Skeletal muscle tissue (tissue), 4 donors: ENCODE data around the gene SHKBP1. TPM values are rescaled to one million over a fixed set of nuclear protein-coding genes. Genes with fewer than 3 reads are reported as not detected.
A peak's percentile ranks its signal among the peaks of the same experiment; 100 is the strongest.

Experiments
- H3K27ac ChIP-seq: one replicate; pipeline ENCODE4 v1.7.0; 2013; ENCODE audit warnings: mild to moderate bottlenecking, low read depth, low read length, inconsistent platforms
- H3K27me3 ChIP-seq, 3 donors: one replicate each; pipeline ENCODE4 v1.7.0; 2013; ENCODE audit warnings: low read length in 3 of 3; ENCODE audit not compliant: control insufficient read depth in 3 of 3, insufficient read depth in 3 of 3
- H3K36me3 ChIP-seq, 3 donors: one replicate each; pipeline ENCODE4 v1.7.0; 2013; ENCODE audit warnings: low read length in 3 of 3; ENCODE audit not compliant: control insufficient read depth in 3 of 3, insufficient read depth in 3 of 3
- H3K4me1 ChIP-seq, 3 donors: one replicate each; pipeline ENCODE4 v1.7.0; 2013; ENCODE audit warnings: low read length in 3 of 3, mild to moderate bottlenecking in 3 of 3; ENCODE audit not compliant: control insufficient read depth in 3 of 3, insufficient read depth in 3 of 3
- H3K4me3 ChIP-seq, 3 donors: one replicate each; pipeline ENCODE4 v1.7.0; 2013; ENCODE audit warnings: low read length in 3 of 3
- H3K9ac ChIP-seq, 3 donors: one replicate each; pipeline ENCODE4 v1.7.0; 2013; ENCODE audit warnings: low read length in 3 of 3, mild to moderate bottlenecking in 3 of 3, moderate library complexity in 2 of 3, low read depth in 1 of 3
- H3K9me3 ChIP-seq, 3 donors: one replicate each; pipeline ENCODE4 v1.7.0; 2013; ENCODE audit warnings: low read length in 3 of 3; ENCODE audit not compliant: control insufficient read depth in 3 of 3
- total RNA-seq: library from RNA; depleted of rRNA; stranded (reverse); fragments of >200 nt; gene quantifications from one replicate; pipeline ENCODE4 v1.2.3, GENCODE V29; 2014
- donor health status: Osteomylitis.

Gene SHKBP1
- total RNA-seq, 1 donor from 2014 or later = 6.3 TPM

GRCh38 chr19:40599331-40599901 lies 22.7 kb downstream of the SHKBP1 start:
- H3K27me3 ChIP-seq = peaks cover 22 to 47% (median 45%) of the 10 kb centered on the region in 3 donors
- H3K4me3 ChIP-seq = peak overlapping the region in 2 of 3 donors; percentile 7 to 22
- no peaks in the 10 kb centered on the region for H3K36me3 ChIP-seq
- H3K4me1 ChIP-seq = peaks cover 43 to 48% (median 44%) of the 10 kb centered on the region in 3 donors
- peak overlapping the region in 1 of 3 donors; percentile 50 for H3K9ac ChIP-seq
- peak overlapping the region; percentile 12 for H3K27ac ChIP-seq
- no peaks in the 10 kb centered on the region for H3K9me3 ChIP-seq

GRCh38 chr19:40599902-40600569 lies 23.4 kb downstream of the SHKBP1 start:
- H3K27ac ChIP-seq = peak overlapping the region; percentile 12
- no peaks in the 10 kb centered on the region for H3K9me3 ChIP-seq
- H3K36me3 ChIP-seq = no peaks in the 10 kb centered on the region
- H3K9ac ChIP-seq = peak overlapping the region in 2 of 3 donors; percentile 2 to 50
- H3K4me1 ChIP-seq = peaks cover 49 to 54% (median 50%) of the 10 kb centered on the region in 3 donors
- H3K4me3 ChIP-seq = peak overlapping the region in 2 of 3 donors; percentile 7 to 52
- peaks cover 22 to 45% (median 42%) of the 10 kb centered on the region in 3 donors for H3K27me3 ChIP-seq

- Histone ChIP-seq H3K27me3 (peaks cover 22 to 45% (median 42%) of the 10 kb centered on the region in 3 donors), H3K9me3 (no peaks in the 10 kb centered on the region), H3K9ac (peak overlapping the region in 2 of 3 donors; percentile 2 to 50), H3K36me3 (no peaks in the 10 kb centered on the region), H3K27ac (peak overlapping the region; percentile 12), H3K4me1 (peaks cover 55 to 58% (median 56%) of the 10 kb centered on the region in 3 donors), H3K4me3 (peak overlapping the region in 1 of 3 donors; percentile 52)
Measured at GRCh38 chr19:40600570-40601133, 24.0 kb downstream of the SHKBP1 start.

DNA sequence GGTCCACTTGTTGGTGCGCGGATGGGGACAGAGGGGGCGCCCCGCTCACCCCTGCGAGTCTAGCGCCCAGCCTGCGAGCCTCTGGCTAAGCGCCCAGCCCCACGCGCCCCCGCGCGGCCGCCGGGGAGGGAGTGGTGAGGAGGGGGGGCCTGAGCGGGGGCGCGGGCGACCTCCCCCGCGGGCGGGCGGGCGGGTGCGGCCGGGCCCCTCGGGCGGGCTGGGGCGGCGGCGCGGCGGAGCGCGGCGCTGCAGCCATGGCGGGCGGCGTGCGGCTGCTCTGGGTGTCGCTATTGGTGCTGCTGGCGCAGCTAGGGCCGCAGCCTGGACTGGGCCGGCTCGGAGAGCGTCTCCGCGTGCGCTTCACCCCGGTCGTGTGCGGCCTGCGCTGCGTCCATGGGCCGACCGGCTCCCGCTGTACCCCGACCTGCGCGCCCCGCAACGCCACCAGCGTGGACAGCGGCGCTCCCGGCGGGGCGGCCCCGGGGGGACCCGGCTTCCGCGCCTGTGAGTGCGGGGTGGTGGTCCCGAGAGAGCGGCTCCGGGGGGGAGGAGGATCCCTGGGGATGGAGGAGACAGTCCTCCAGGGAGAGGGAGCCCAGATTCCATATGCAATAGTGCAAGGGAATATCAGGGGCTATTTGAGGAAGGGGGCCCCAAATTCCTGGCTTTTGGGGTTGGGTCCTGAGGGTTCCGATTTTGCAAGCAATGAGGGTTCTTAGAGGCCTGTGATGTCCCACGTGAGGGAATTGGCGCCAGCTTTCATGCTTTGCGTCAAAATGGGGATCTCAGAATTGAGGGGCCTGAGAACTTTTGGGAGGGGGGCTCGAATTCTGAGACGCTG lies 24.7 kb downstream of the SHKBP1 start, which contains the start of gene LTBP4:
LTBP4 (plus strand) TSS at position 236 of the 841 bp plus-strand sequence; CDS start at position 255, 19 bp downstream.
- Histone ChIP-seq H3K9me3 (no peaks in the 10 kb centered on the region), H3K4me3 (peak within 1 kb of the TSS; percentile 62 to 78 (median 70)), H3K4me1 (peaks cover 60 to 65% (median 60%) of the 10 kb centered on the region in 3 donors), H3K27me3 (peaks cover 18 to 42% (median 39%) of the 10 kb centered on the region in 3 donors), H3K27ac (peak within 1 kb of the TSS; percentile 12), H3K36me3 (no peaks in the 10 kb centered on the region), H3K9ac (peak within 1 kb of the TSS; percentile 53 to 83 (median 70))

- Histone ChIP-seq H3K9ac (peak overlapping the region in 1 of 3 donors; percentile 70), H3K4me3 (peak overlapping the region; percentile 59 to 69 (median 65)), H3K27me3 (peaks cover 8 to 32% (median 27%) of the 10 kb centered on the region in 3 donors), H3K9me3 (no peaks in the 10 kb centered on the region), H3K27ac (peak overlapping the region; percentile 62), H3K4me1 (peaks cover 56 to 61% (median 56%) of the 10 kb centered on the region in 3 donors), H3K36me3 (no peaks in the 10 kb centered on the region)
Measured at GRCh38 chr19:40603071-40603388, 26.4 kb downstream of the SHKBP1 start.

DNA sequence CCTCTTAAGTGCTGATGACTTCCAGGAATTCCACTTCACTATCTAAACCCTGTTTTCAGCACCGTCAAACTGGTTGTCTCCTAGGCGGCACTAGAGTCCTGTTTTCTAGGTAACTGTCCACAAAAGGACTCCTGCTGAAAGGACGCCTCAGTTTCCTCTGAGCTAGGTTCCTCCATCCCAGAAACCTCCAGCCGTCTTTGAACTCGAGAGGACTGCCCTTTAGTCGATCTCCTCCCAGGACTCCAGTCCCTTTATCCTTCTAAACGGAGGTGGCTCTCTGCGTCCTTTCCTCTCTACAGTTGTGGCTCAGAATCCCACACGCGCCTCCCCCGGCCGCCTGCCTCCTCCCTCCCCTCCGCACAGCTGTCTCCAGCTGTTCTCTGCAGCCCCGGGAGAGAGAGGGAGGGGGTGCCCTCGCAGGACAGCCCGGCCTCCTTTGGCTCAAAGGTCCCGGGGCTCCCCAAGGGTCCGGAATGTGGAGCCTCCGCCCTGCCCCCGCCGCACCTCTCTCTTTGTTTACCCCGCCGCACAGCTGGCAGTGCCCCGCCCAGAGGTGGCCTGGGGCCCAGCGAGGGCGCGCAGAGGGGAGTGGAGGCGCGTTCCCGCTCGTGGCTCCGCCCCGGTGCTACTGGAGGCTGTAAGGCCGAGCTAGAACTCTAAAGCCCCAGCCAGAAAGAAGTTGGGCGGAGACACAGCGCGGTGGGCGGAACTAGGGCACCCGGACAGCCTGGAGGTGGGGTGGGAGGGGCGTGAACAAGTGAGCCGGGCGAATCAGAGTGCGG lies 26.9 kb downstream of the SHKBP1 start:
- Histone ChIP-seq H3K27me3 (peaks cover 3 to 28% (median 23%) of the 10 kb centered on the region in 3 donors), H3K4me1 (peaks cover 51 to 57% (median 56%) of the 10 kb centered on the region in 3 donors), H3K9ac (peak overlapping the region in 2 of 3 donors; percentile 40 to 70)

DNA sequence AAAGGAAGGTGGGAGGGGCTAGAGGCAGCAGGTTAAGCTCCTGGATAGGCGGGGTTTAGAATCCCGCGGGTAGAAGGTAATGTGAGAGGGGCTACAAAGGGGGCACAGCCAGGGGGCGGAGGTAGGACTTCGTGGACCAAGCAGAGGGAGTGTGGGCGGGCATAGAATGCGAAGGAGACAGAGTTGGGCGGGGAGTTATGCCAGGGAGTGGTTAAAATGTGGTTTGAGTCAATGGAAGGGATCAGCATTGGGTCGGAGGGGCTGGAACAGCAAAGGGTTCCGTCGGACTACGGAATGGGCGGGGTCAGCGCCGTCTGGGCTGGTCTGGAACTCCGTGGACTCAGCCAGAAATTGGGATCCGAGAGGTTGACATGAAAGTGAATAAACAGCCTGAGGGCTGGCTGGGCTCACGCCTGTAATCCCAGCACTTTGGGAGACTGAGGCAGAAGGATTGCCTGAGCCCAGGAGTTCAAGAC lies 27.5 kb downstream of the SHKBP1 start:
- peak overlapping the region; percentile 62 for H3K27ac ChIP-seq
- peaks cover 52 to 55% (median 52%) of the 10 kb centered on the region in 3 donors for H3K4me1 ChIP-seq
- H3K36me3 ChIP-seq = no peaks in the 10 kb centered on the region
- no peaks in the 10 kb centered on the region for H3K9me3 ChIP-seq
- peak overlapping the region in 2 of 3 donors; percentile 45 to 64 for H3K9ac ChIP-seq
- peaks cover 0 to 22% (median 18%) of the 10 kb centered on the region in 3 donors for H3K27me3 ChIP-seq
- H3K4me3 ChIP-seq = peak overlapping the region; percentile 38 to 69 (median 65)

More for the DNA sequence above, 26.9 kb downstream of the SHKBP1 start:
- Histone ChIP-seq H3K36me3 (no peaks in the 10 kb centered on the region), H3K9me3 (no peaks in the 10 kb centered on the region), H3K27ac (peak overlapping the region; percentile 62), H3K4me3 (peak overlapping the region; percentile 59 to 69 (median 65))

DNA sequence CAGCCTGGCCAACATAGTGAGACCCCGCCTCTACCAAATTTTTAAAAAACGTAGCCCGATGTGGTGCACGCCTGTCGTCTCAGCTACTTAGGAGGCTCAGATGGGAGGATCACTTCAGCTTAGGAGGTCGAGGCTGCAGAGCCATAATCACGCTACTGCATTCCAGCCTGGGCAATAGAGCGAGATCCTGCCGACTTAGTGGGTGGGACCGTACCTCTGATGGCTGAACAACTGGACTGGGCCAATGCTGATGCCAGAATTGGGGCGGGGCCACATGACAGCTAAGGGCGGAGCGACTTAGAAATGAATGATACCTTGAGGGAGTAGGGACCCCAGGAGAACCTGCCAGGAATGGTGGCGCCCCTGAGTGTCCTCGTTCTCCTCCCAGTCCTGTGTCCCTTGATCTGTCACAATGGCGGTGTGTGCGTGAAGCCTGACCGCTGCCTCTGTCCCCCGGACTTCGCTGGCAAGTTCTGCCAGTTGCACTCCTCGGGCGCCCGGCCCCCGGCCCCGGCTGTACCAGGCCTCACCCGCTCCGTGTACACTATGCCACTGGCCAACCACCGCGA lies 28.1 kb downstream of the SHKBP1 start:
- peak overlapping the region; percentile 47 for H3K27ac ChIP-seq
- H3K9ac ChIP-seq = peak overlapping the region in 2 of 3 donors; percentile 64 to 83
- H3K9me3 ChIP-seq = no peaks in the 10 kb centered on the region
- H3K27me3 ChIP-seq = peaks cover 0 to 18% (median 13%) of the 10 kb centered on the region in 3 donors
- H3K4me3 ChIP-seq = peak overlapping the region; percentile 59 to 72 (median 68)
- no peaks in the 10 kb centered on the region for H3K36me3 ChIP-seq
- H3K4me1 ChIP-seq = peaks cover 47 to 55% (median 53%) of the 10 kb centered on the region in 3 donors
